K562 (cell line): ENCODE measurements around the gene NEDD9. TPM values are rescaled to one million over a fixed set of nuclear protein-coding genes. Genes with fewer than 3 reads are reported as not detected.

Experiments used
- ATAC-seq: fragments of 200-7000 bp; cut with Tn5 transposase; 3 replicates; pipeline ENCODE4 v1.9.1; 2020; ENCODE audit warnings: moderate library complexity
- BruUV-seq: library from RNA; stranded (reverse); fragments of 400-500 nt; replicated peaks from 2 replicates; lab custom pipeline; 2021; lab: Mats Ljungman, UMichigan
- CTCF ChIA-PET: fragments of 300-600 bp; formaldehyde crosslinking; extraction: SDS; loops from one replicate; lab custom pipeline; 2021; ENCODE audit warnings: low intra/inter-chr PET ratio; lab: Yijun Ruan, JAX
- POLR2A ChIA-PET: fragments of 300-600, 350-650 bp; sonication (Branson Sonifier 250); formaldehyde crosslinking; extraction: SDS; loops from one replicate; lab custom pipeline; 2021; ENCODE audit warnings: antibody characterized with exemption, inconsistent platforms; lab: Yijun Ruan, JAX
- DNase-seq, 4 experiments: peaks; one replicate each; pipeline versions ENCODE4 v3.0.0 to v3.0.0-alpha.2; 2011 to 2018; ENCODE audit warnings: low spot score in 3 of 4, mixed read lengths in 3 of 4; ENCODE audit errors: extremely low read depth in 1 of 4
- FAIRE-seq: peaks from 2 replicates; lab custom pipeline; 2011; peaks lifted over from hg19 to GRCh38; lab: Jason Lieb, UNC
- H2AFZ ChIP-seq: 2 replicates; pipeline ENCODE4 v1.6.0; 2011; ENCODE audit warnings: low read depth, low read length, control low read depth, inconsistent platforms
- H3K27ac ChIP-seq: fragments of 200-600 bp; 3 replicates; pipeline ENCODE4 v1.8.0; 2011; ENCODE audit warnings: low read depth, mild to moderate bottlenecking, control low read depth, inconsistent platforms, low read length, moderate library complexity, mixed read lengths; ENCODE audit errors: extremely low read depth
- H3K27me3 ChIP-seq, 2 experiments: fragments of 300-600 bp in 1 of 2; 2 replicates in 1 of 2; 3 replicates in 1 of 2; pipeline versions ENCODE4 v1.6.0 to v1.8.0; 2011; ENCODE audit warnings: inconsistent platforms in 2 of 2, low read length in 2 of 2, mild to moderate bottlenecking in 1 of 2, mixed read lengths in 1 of 2, moderate library complexity in 1 of 2; ENCODE audit not compliant: control insufficient read depth in 2 of 2, insufficient read depth in 2 of 2
- H3K36me3 ChIP-seq: fragments of 300-600 bp; 3 replicates; pipeline ENCODE4 v1.8.0; 2011; ENCODE audit warnings: mild to moderate bottlenecking, low read length, inconsistent platforms; ENCODE audit not compliant: control insufficient read depth, insufficient read depth
- H3K4me1 ChIP-seq, 2 experiments: fragments of 200-600 bp in 1 of 2; replicated peaks in 1 of 2; 2 replicates in 1 of 2; 3 replicates in 1 of 2; pipeline versions ENCODE4 v1.5.1 to v1.8.0; 2011; ENCODE audit warnings: inconsistent platforms in 2 of 2, low read length in 2 of 2, mild to moderate bottlenecking in 1 of 2, mixed read lengths in 1 of 2, moderate library complexity in 1 of 2; ENCODE audit not compliant: control insufficient read depth in 2 of 2, insufficient read depth in 2 of 2
- H3K4me2 ChIP-seq: 2 replicates; pipeline ENCODE4 v1.6.1; 2011; ENCODE audit warnings: low read length, control low read depth, inconsistent platforms, mixed read lengths; ENCODE audit not compliant: insufficient read depth
- H3K4me3 ChIP-seq: fragments of 200-600 bp; sonication (generic), shearing (Covaris generic); 2 replicates; pipeline ENCODE4 v1.5.1; 2016; ENCODE audit warnings: control low read depth, inconsistent platforms
- H3K79me2 ChIP-seq: fragments of 200-600 bp; 3 replicates; pipeline ENCODE4 v1.8.0; 2011; ENCODE audit warnings: low read length, inconsistent platforms; ENCODE audit not compliant: control insufficient read depth, insufficient read depth
- H3K9ac ChIP-seq, 2 experiments: 2 replicates each; pipeline versions ENCODE4 v1.6.0 to v1.6.1; 2011; ENCODE audit warnings: low read depth in 2 of 2, low read length in 2 of 2, control low read depth in 1 of 2, inconsistent platforms in 1 of 2, mild to moderate bottlenecking in 1 of 2, mixed read lengths in 1 of 2; ENCODE audit not compliant: insufficient read depth in 1 of 2
- H3K9me1 ChIP-seq: one replicate; pipeline ENCODE4 v1.6.0; 2011; ENCODE audit warnings: inconsistent platforms, mild to moderate bottlenecking, low read length, moderate library complexity; ENCODE audit not compliant: control insufficient read depth, insufficient read depth
- H3K9me3 ChIP-seq: replicated peaks from 2 replicates; pipeline ENCODE4 v1.5.1; 2011; ENCODE audit warnings: low read depth, low read length, inconsistent platforms; ENCODE audit not compliant: control insufficient read depth, insufficient read depth
- H4K20me1 ChIP-seq: replicated peaks from 2 replicates; pipeline ENCODE4 v1.6.1; 2011; ENCODE audit warnings: low read length, inconsistent platforms, mixed read lengths; ENCODE audit not compliant: control insufficient read depth, insufficient read depth
- ARHGAP35 ChIP-seq: fragments of 450-650 bp; IDR thresholded peaks from 2 replicates; pipeline ENCODE4 v1.6.1; 2018; ENCODE audit not compliant: partially characterized antibody
- MYNN ChIP-seq, 2 experiments: sonication (generic); formaldehyde crosslinking in 1 of 2; IDR thresholded peaks; 2 replicates each; pipeline versions ENCODE4 v1.5.0 to v1.6.1; 2016 to 2020; ENCODE audit warnings: antibody characterized with exemption in 1 of 2, missing genetic modification reagents in 1 of 2
- ZNF263 ChIP-seq: sonication (generic); formaldehyde crosslinking; IDR thresholded peaks from 2 replicates; pipeline ENCODE4 v1.8.0; 2022; ENCODE audit warnings: mild to moderate bottlenecking, missing genetic modification reagents, borderline replicate concordance
- WGBS: fragments of 100-300 bp; shearing (Covaris generic); methylation state at CpG from one replicate; pipeline ENCODE4 v1.1.6; 2016; ENCODE audit warnings: low coverage, mixed read lengths; ENCODE audit not compliant: insufficient coverage; ENCODE audit errors: missing lambda C conversion rate; 5-methylcytosine and 5-hydroxymethylcytosine counted together
- in situ Hi-C: fragments of 300-500 bp; cut with MboI; formaldehyde crosslinking; loops from 4 replicates; pipeline ENCODE4 v1.15.0; 2018; ENCODE audit warnings: inconsistent platforms, mixed read lengths
- intact Hi-C: fragments of 100-400 bp; cut with micrococcal nuclease; formaldehyde crosslinking; loops from 2 replicates; pipeline ENCODE4 v1.14.2; 2022
- polyA plus RNA-seq, 8 experiments: library from polyadenylated mRNA; depleted of rRNA in 4 of 8; stranded (reverse) in 5 of 8; unstranded in 3 of 8; fragments of >200 nt; fragmentation: Nextera tagmentation in 2 of 8; fragmentation: Illumina TruSeq in 1 of 8; extraction: Ambion mirVana in 2 of 8; extraction: Trizol in 1 of 8; gene quantifications; 2 replicates each; pipeline versions ENCODE4 v1.2.1 to v1.2.3, GENCODE V29; 2011 to 2014; ENCODE audit warnings: inconsistent platforms in 1 of 8, missing spikeins in 1 of 8
- total RNA-seq, 7 experiments: library from RNA; depleted of rRNA in 6 of 7; stranded (reverse); fragments of >200 nt in 6 of 7; fragmentation: Illumina TruSeq in 2 of 7; extraction: Trizol in 2 of 7; gene quantifications; 2 replicates each; pipeline versions ENCODE4 v1.2.1 to v1.2.3, GENCODE V29; 2011 to 2021; ENCODE audit warnings: low replicate concordance in 1 of 7
- TF ChIP-seq, protein P1 (sequence below): sonication (generic); formaldehyde crosslinking; IDR thresholded peaks from 2 replicates; pipeline ENCODE4 v1.8.0; 2022; ENCODE audit warnings: missing genetic modification reagents, mild to moderate bottlenecking, moderate library complexity, borderline replicate concordance

The NEDD9 gene
- total and polyA plus RNA-seq, 9 of the 15 experiments (the other 6 are each of a cell fraction or from before 2014, with no cell fraction given), result 0.04 to 0.18 (median 0.15) TPM; not detected in 6

GRCh38 chr6:11189865-11190624 is 42.4 kb downstream of the NEDD9 start (continued):
- TF ChIP-seq ZNF263, result no peak
- no peak for TF ChIP-seq MYNN (IDR thresholded peaks at IDR 0.05)
- no peak for TF ChIP-seq MYNN (CRISPR knock-in tag; IDR thresholded peaks at IDR 0.05)
- no peak for TF ChIP-seq ARHGAP35

GRCh38 chr6:11188161-11188915 is 44.1 kb downstream of the NEDD9 start:
- Histone ChIP-seq H3K36me3 (no peaks in the 10 kb centered on the region), H4K20me1 (no peaks in the 10 kb centered on the region), H3K4me2 (no peak overlapping the region), H2AFZ (no peak overlapping the region), H3K9me1 (no peaks in the 10 kb centered on the region), H3K4me3 (no peak overlapping the region), H3K27me3 (peaks cover 23 to 37% of the 10 kb centered on the region in 2 experiments), H3K9ac (no peak overlapping the region), H3K9me3 (no peaks in the 10 kb centered on the region), H3K79me2 (no peaks in the 10 kb centered on the region), H3K4me1 (no peaks in the 10 kb centered on the region; a peak in 1 of 5 replicates), H3K27ac (no peak overlapping the region)
- CTCF ChIA-PET, result no interaction called here
- DNase-seq, result no peak
- FAIRE-seq, result no peak
- 1% methylated on average over 5 of the region's 5 CpGs for WGBS
- ATAC-seq, result no peak
- POLR2A ChIA-PET, result interaction anchor here (0.7 kb wide), 1 partner anchor 358 kb away, joined by 3 read pairs; no protein-coding TSS in a partner anchor
- intact Hi-C loops (no loop called here), in situ Hi-C loops (no loop called here)
- BruUV-seq, result no TSS peak
- TF ChIP-seq, protein P1, sequence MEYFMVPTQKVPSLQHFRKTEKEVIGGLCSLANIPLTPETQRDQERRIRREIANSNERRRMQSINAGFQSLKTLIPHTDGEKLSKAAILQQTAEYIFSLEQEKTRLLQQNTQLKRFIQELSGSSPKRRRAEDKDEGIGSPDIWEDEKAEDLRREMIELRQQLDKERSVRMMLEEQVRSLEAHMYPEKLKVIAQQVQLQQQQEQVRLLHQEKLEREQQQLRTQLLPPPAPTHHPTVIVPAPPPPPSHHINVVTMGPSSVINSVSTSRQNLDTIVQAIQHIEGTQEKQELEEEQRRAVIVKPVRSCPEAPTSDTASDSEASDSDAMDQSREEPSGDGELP (CRISPR knock-in tag), result no peak
